ENCODE measurements around the gene CFTR. TPM values are rescaled to one million over a fixed set of nuclear protein-coding genes. Genes with fewer than 3 reads are reported as not detected.
A peak's percentile ranks its signal among the peaks of the same experiment; 100 is the strongest.

CFTR gene
- total and polyA plus RNA-seq, 8 donors = 124 to 460 (median 292) TPM

DNA sequence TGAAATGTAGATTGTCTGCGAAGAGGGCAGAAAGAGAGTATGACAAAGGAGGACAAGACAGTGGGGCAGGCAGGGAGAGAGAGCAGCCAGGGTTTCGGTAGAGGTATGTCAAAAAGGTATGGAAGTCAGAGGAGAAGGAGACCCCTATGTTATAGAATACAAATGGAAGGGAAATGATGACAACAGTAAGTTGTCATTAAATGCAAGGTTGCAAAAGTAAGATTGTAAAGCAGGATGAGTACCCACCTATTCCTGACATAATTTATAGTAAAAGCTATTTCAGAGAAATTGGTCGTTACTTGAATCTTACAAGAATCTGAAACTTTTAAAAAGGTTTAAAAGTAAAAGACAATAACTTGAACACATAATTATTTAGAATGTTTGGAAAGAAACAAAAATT, 126.3 kb downstream of the CFTR start:
- ATAC-seq (no peak), DNase-seq (no peak), FAIRE-seq (no peak)
- H3K27ac ChIP-seq = peak overlapping the region in 1 of 4 donors; percentile 24
- intact Hi-C loops (cut with DNase I) = no loop called here
- peaks cover 0 to 21% (median 14%) of the 10 kb centered on the region in 3 donors for H3K4me1 ChIP-seq
- TF ChIP-seq, protein P1, sequence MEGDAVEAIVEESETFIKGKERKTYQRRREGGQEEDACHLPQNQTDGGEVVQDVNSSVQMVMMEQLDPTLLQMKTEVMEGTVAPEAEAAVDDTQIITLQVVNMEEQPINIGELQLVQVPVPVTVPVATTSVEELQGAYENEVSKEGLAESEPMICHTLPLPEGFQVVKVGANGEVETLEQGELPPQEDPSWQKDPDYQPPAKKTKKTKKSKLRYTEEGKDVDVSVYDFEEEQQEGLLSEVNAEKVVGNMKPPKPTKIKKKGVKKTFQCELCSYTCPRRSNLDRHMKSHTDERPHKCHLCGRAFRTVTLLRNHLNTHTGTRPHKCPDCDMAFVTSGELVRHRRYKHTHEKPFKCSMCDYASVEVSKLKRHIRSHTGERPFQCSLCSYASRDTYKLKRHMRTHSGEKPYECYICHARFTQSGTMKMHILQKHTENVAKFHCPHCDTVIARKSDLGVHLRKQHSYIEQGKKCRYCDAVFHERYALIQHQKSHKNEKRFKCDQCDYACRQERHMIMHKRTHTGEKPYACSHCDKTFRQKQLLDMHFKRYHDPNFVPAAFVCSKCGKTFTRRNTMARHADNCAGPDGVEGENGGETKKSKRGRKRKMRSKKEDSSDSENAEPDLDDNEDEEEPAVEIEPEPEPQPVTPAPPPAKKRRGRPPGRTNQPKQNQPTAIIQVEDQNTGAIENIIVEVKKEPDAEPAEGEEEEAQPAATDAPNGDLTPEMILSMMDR (IDR thresholded peaks at IDR 0.05) = no peak
- 80% methylated on average over 3 of the region's 3 CpGs for WGBS, 2 donors
- H3K36me3 ChIP-seq = peaks cover 0 to 19% (median 0%) of the 10 kb centered on the region in 3 donors
- no peaks in the 10 kb centered on the region for H3K27me3 ChIP-seq
- H3K9me3 ChIP-seq = no peaks in the 10 kb centered on the region
- H3K4me3 ChIP-seq = no peak overlapping the region

DNA sequence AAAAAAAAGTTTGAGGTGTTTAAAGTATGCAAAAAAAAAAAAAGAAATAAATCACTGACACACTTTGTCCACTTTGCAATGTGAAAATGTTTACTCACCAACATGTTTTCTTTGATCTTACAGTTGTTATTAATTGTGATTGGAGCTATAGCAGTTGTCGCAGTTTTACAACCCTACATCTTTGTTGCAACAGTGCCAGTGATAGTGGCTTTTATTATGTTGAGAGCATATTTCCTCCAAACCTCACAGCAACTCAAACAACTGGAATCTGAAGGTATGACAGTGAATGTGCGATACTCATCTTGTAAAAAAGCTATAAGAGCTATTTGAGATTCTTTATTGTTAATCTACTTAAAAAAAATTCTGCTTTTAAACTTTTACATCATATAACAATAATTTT, 130.6 kb downstream of the CFTR start:
- peaks cover 0 to 16% (median under 1%) of the 10 kb centered on the region in 3 donors for H3K4me1 ChIP-seq
- H3K27ac ChIP-seq = no peak overlapping the region
- peaks cover 0 to 6% (median 0%) of the 10 kb centered on the region in 3 donors for H3K36me3 ChIP-seq
- DNase-seq (no peak), ATAC-seq (no peak), FAIRE-seq (no peak)
- TF ChIP-seq, protein P1 (IDR thresholded peaks at IDR 0.05) = no peak
- 81 to 84% methylated on average over 2 of the region's 2 CpGs for WGBS, 2 donors
- no peak overlapping the region for H3K4me3 ChIP-seq
- intact Hi-C loops (cut with DNase I) = no loop called here
- no peaks in the 10 kb centered on the region for H3K27me3 ChIP-seq
- no peaks in the 10 kb centered on the region for H3K9me3 ChIP-seq

DNA sequence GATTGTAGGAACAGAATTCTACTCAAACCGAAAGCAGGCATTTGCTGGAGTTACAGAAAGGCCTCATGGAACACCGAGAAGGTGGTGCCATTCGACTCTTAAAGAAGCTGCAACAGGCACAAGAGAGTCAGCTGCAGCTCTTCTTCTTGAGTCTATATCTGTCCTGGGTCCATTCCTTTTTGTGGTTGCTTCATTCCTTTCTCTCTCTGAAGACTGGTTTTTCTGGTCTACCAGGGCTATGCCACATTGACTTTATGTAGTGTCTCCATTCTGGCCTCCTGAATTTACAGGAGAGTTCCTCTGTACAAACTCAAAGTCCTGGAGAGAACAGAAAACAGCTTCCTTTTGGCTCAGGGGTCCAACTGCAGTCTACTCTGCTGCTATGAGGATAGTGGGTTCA, 132.8 kb downstream of the CFTR start:
- no peak overlapping the region for H3K4me3 ChIP-seq
- TF ChIP-seq, protein P1 (IDR thresholded peaks at IDR 0.05) = no peak
- H3K27me3 ChIP-seq = no peaks in the 10 kb centered on the region
- peaks cover 0 to 6% (median 4%) of the 10 kb centered on the region in 3 donors for H3K4me1 ChIP-seq
- FAIRE-seq (no peak), DNase-seq (no peak), ATAC-seq (peak in 1 of 4 donors; percentile 15)
- H3K9me3 ChIP-seq = no peaks in the 10 kb centered on the region
- 77 to 87% methylated on average over 3 of the region's 3 CpGs for WGBS, 2 donors
- H3K27ac ChIP-seq = no peak overlapping the region
- H3K36me3 ChIP-seq = peaks cover 0 to 6% (median 0%) of the 10 kb centered on the region in 3 donors
- intact Hi-C loops (cut with DNase I) = no loop called here

DNA sequence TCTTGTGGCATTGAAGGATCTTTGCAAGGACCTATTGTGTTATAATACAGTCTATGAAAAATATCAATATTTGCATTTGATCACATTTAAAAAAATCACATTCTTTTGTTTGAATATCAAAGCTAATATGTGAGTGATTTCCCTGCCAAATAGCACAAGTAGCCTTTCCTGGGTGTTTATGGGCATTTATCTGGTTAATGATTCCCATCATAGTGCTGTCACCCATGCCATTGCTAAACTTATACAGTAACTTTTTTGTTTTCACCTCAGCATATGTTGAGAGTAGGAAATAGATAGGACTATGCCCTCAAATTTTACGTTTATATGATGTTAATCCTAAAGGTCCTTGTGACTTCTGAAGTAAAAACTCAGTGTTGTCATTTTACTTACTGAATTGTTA, 136.9 kb downstream of the CFTR start:
- no peaks in the 10 kb centered on the region for H3K27me3 ChIP-seq
- H3K36me3 ChIP-seq = no peaks in the 10 kb centered on the region
- intact Hi-C loops (cut with DNase I) = no loop called here
- H3K9me3 ChIP-seq = no peaks in the 10 kb centered on the region
- H3K4me1 ChIP-seq = peaks cover 0 to 6% (median 4%) of the 10 kb centered on the region in 3 donors
- 19 to 20% methylated on average over 1 of the region's 1 CpG for WGBS, 2 donors
- ATAC-seq = no peak
- no peak overlapping the region for H3K27ac ChIP-seq
- DNase-seq = no peak
- TF ChIP-seq, protein P1 (IDR thresholded peaks at IDR 0.05) = no peak
- FAIRE-seq = peak; percentile 63
- no peak overlapping the region for H3K4me3 ChIP-seq

DNA sequence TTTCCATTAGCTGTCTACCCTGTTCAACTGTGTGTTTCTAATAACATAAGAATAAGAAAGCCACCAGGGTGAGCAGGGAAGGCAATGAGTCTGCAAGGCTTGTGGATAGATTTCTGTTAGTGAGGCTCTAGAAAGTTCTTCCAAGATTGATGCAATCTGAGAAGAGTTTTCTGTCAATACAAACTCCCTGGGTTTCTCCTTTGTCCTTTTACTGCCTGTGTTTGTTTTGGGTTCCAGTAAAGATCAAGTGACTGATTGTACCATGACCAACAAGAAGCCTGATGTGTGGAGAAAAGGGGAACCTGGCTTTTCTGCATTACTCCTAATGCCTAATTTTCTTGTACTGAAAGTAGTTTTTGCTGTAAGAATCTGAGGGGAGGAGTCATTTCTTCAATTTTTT, 139.9 kb downstream of the CFTR start:
- no peak for FAIRE-seq

More for the DNA sequence above, 139.9 kb downstream of the CFTR start:
- Histone ChIP-seq H3K27me3 (no peaks in the 10 kb centered on the region), H3K4me1 (peaks cover 0 to 6% (median 4%) of the 10 kb centered on the region in 3 donors), H3K4me3 (no peak overlapping the region), H3K9me3 (no peaks in the 10 kb centered on the region), H3K27ac (no peak overlapping the region), H3K36me3 (no peaks in the 10 kb centered on the region)
- DNase-seq (no peak), ATAC-seq (no peak)
- TF ChIP-seq, protein P1 (IDR thresholded peaks at IDR 0.05) = no peak
- intact Hi-C loops (cut with DNase I) = no loop called here
